Measurements from ENCODE around the gene STON2. TPM values are rescaled to one million over a fixed set of nuclear protein-coding genes. Genes with fewer than 3 reads are reported as not detected.

STON2 gene
- total RNA-seq, 1 donor: 25.9 TPM

DNA sequence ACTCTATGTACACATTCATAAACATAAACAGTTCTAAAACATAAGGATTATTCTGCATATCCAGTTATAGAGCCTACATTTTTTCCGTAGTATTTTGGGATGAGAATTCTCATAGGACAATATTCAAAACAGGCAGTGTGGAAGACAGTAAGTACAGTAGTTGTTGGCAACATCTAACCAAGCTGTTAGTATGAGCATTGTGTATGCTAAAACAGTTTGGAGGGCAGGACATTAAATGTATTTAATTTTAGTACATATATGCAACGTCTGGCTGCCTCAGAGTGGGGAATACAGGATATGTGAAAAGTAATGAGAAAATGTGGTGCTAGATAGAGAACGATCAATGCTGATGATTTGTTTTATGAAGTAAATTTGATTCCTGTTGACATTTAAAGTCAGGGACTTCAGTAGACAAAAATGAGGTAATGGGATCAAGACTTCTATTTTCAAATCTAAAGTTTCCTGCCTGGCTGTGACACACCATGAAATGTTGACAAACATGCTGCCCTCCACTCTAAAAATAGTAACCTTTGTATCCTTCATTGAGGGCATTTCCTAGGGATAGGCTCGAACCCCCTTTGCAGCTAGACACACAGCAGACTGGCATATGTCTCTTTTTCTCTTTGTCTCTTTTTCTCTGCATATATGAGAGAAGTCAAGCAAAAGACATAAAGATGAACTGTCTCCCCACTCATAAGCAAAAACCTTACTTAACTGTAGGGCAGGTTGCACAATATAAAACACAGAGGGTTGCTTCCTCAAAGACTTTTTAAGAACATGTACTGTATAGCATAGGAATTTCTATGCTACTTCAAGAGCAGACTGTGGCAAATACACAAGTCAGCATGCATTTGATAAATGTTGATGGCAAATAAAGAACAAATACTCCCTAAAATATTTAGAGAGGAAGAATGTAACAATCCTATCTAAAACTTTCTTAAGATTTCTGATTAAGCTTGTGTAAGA lies 103.9 kb downstream of the STON2 start:
- peaks cover 15% of the 10 kb centered on the region for H3K4me1 ChIP-seq (ENCODE audit: insufficient read depth, low read length)
- H3K4me3 ChIP-seq (ENCODE audit: low read length): no peak overlapping the region
- H3K9me3 ChIP-seq (ENCODE audit: low read depth, low read length): no peaks in the 10 kb centered on the region
- no peaks in the 10 kb centered on the region for H3K27me3 ChIP-seq (ENCODE audit: insufficient read depth, low read length)

DNA sequence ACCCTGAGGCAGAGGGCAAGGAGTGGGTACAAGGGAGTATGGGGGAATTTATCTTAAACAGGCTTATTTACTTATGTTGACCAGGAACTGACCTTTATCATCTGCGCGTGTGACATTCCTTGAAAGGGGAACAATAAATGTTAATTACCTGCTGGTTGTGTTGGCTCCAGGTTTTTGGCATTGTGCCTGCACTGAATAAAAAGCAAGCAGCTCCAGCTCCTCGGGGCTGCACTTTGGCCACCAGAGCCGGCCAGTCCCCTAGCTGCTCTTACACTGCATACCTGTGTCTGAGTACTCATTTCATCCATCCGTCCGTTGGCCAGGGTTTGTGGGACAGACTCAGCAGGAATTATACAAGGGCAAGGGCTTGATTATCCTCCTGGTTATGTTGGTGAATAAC lies 110.6 kb downstream of the STON2 start:
- H3K9me3 ChIP-seq (ENCODE audit: low read depth, low read length): no peaks in the 10 kb centered on the region
- H3K27me3 ChIP-seq (ENCODE audit: insufficient read depth, low read length): no peaks in the 10 kb centered on the region
- H3K4me1 ChIP-seq (ENCODE audit: insufficient read depth, low read length): peaks cover 7% of the 10 kb centered on the region
- H3K4me3 ChIP-seq (ENCODE audit: low read length): no peak overlapping the region

DNA sequence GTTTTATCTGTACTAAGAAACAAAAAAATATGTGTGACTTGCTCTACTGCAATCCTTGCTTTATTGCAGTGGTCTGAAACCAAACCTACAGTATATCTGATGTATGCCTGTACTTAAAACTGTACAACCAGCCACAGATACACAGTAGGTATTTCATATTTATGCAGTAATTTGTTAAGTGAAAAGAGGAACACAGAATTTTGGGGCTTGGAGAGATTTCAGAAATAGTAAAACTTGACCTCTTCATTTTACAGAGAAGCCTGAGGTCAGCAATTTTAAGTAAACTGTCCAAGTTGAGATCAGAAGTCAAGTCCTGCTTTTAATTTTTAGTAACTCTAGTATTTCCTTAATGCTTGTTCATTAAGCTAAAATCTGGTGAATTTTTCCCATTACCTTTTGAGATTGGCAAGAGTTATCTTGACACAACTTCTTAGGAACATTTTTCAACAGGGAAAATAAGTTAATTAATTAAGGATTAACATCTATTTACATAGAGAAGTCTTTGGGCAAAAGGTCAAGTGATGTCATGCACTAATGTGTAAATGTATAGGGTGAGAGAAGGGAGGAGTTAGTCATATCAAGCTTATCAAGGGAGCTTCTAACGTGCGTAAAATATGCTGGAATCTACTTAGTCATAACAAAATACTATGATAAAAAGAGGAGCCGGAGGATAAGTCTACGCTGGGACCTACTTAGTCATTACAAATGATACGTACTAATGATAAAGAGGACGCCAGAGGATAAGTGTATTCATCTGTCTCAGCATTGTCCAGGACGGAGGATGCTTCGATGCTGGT lies 113.4 kb downstream of the STON2 start:
- Histone ChIP-seq H3K4me3 (ENCODE audit: low read length) (no peak overlapping the region), H3K9me3 (ENCODE audit: low read depth, low read length) (no peaks in the 10 kb centered on the region), H3K27me3 (ENCODE audit: insufficient read depth, low read length) (no peaks in the 10 kb centered on the region), H3K4me1 (ENCODE audit: insufficient read depth, low read length) (peaks cover 7% of the 10 kb centered on the region)

DNA sequence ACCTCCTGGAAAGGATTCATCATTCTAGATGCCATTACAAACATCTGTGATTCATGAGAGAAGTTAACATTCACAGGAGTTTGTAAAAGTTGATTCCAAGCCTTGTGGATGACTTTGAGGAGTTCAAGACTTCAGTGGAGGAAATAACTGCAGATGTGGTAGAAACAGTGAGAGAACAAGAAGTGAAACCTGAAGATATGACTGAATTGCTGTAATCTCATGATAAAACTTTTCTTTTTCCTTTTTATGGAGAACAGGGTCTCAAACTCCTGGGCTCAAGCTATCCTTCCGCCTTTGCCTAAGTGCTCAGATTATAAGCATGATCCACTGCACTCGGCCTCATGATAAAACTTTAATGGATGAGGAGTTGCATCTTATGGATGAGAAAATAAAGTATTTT lies 114.9 kb downstream of the STON2 start:
- no peaks in the 10 kb centered on the region for H3K9me3 ChIP-seq (ENCODE audit: low read depth, low read length)
- H3K4me1 ChIP-seq (ENCODE audit: insufficient read depth, low read length): peaks cover 7% of the 10 kb centered on the region
- no peak overlapping the region for H3K4me3 ChIP-seq (ENCODE audit: low read length)
- no peaks in the 10 kb centered on the region for H3K27me3 ChIP-seq (ENCODE audit: insufficient read depth, low read length)

DNA sequence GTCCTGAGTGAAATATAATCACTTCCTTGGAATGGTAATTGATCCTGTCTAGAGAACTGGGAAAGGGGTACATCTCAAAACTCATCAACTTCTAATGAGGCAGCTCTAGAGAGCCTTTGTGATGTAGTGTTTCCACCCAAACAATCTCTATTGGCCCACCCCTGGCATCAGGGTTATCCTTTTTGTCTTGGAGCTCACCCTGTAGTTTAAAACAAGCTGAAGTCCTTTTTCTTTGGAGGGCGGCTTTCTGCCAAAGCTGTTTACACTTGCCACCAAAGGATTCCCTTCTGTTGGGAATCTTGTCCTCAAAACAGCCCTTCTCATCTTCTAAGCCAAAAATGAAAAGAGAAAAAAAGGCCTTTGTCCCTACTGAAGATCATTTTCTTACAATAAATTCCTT lies 118.8 kb downstream of the STON2 start:
- Histone ChIP-seq H3K27me3 (ENCODE audit: insufficient read depth, low read length) (no peaks in the 10 kb centered on the region), H3K4me3 (ENCODE audit: low read length) (no peak overlapping the region), H3K9me3 (ENCODE audit: low read depth, low read length) (no peaks in the 10 kb centered on the region), H3K4me1 (ENCODE audit: insufficient read depth, low read length) (peaks cover 7% of the 10 kb centered on the region)

DNA sequence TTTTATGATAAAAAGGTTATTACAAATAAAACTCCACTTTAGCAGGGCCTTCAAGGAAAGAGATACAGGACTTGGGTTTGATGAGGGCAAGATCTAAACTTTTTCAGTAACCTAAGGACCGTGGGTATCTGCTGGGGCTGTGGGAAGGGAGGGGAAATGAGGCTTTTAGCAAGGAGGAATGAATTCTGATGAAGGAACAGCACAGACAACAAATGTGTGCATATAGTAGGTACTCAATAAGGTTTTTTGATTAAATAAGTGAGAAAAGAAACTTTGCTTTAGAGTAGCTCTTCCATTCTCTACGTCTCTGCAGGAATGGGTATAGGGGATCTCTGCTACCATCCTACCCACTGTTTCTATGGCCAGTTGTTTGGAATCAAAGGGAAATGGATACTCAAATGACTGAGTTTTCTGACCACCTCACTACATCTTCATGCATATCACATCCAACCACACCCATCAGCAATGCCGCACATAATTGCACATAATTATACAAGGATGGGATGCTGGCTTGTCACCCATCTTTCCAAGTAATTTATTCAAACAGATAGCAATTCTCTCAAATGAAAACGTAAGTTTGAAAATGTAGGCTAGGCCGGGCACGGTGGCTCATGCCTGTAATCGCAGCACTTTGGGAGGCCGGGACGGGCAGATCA lies 119.9 kb downstream of the STON2 start:
- Histone ChIP-seq H3K27me3 (ENCODE audit: insufficient read depth, low read length) (no peaks in the 10 kb centered on the region), H3K9me3 (ENCODE audit: low read depth, low read length) (no peaks in the 10 kb centered on the region), H3K4me1 (ENCODE audit: insufficient read depth, low read length) (peaks cover 6% of the 10 kb centered on the region), H3K4me3 (ENCODE audit: low read length) (no peak overlapping the region)

DNA sequence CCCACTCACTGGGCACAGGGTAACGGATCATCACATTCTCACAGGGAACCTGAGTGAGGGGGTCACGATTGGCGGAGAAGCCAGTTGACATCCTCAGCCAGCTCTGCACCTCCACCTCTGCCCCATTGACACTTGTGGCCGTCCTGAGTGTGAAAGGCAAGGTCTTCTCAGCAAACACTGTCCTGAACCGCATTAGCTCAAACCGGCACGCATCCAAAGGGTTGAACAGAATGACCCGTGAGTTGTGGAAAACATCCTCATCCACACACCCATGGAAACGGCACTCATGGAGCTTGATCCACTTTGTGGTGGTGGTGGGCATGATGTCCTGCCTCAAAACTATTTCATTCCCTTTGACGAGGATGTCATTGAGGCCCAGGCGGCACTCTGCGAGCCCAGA lies 123.0 kb downstream of the STON2 start:
- Histone ChIP-seq H3K4me3 (ENCODE audit: low read length) (no peak overlapping the region), H3K27me3 (ENCODE audit: insufficient read depth, low read length) (no peaks in the 10 kb centered on the region), H3K9me3 (ENCODE audit: low read depth, low read length) (no peaks in the 10 kb centered on the region), H3K4me1 (ENCODE audit: insufficient read depth, low read length) (no peaks in the 10 kb centered on the region)

DNA sequence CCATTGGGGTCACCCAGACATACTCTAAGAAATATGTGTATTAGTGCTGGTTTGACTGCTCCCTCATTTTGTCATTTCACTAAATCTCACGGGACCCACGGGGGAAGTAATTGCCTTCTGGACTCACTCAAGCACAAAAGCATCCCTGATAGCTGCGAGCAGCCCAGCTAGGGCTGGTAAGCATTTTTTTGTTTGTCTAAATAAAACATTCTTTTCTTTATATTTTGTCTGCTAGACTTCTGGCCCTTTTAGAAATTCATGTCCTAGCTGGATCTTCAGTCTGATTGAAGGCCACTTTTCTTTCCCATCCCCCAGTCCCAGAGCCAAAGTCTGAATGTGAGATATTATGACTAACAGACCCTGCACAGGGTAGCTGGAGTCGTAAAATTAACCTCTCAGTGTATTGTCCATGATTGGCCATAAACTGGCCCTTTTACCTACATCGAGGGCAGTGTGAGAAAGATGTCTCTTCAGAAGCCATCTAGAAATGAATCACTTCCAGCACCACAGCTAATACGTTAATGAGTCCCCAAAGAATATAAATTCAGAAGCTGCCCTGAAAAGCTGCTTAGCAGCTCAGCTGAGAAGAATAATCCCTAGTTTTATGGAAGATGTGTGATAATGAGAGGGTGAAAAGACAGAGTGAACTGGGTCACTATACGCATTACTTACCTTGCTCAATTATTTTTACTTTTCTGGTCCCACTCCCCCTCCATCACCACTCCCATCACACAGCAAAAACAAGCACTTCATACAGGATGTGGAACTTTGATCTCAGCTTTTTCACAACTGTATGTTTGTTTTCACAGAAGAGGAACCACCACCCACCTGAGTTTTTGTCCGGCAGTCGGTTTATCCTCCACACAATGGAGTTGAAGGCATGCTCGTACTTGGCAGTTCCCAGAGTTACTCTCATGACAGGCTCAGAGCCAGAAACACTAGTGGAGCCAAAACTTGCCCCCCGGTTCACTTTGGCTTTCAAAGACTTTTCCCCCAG lies 123.8 kb downstream of the STON2 start:
- H3K4me3 ChIP-seq (ENCODE audit: low read length): no peak overlapping the region
- H3K27me3 ChIP-seq (ENCODE audit: insufficient read depth, low read length): no peaks in the 10 kb centered on the region
- no peaks in the 10 kb centered on the region for H3K4me1 ChIP-seq (ENCODE audit: insufficient read depth, low read length)
- H3K9me3 ChIP-seq (ENCODE audit: low read depth, low read length): no peaks in the 10 kb centered on the region

DNA sequence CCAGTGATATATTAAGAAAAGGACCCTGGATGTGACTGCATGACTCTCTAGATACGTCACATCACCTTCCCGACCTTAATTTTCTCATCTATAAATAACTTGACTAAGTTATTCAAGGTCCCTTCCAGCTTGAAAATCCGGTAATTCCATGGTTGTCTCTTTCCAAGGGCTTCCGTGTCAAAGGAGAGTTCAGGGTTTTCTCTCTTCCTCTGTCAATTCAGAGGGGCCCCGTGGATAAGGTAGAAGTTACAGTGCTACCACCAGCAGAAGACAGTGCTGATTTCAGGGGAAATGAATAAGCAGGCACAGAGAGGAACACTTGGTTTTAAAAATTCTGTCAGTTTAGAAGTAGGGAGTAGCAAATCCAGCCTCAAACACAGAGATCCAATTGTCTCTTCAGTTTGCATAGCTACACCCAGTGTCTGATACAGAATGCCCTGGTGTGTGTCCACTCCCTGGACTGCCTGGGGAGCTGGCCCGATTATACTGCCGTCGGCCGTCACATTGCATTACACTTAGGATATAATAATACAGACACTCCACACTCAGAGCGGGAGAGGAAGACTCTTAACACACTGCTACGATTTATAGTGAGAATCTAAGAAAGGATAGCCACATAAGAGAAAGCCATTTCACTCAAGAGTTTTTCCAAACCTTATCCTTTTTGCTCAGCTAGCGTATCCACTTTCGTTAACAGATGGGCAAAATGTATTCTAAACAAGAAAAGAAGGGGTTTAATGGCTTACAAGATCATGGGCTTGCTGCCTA lies 124.6 kb downstream of the STON2 start:
- H3K4me3 ChIP-seq (ENCODE audit: low read length): no peak overlapping the region
- H3K4me1 ChIP-seq (ENCODE audit: insufficient read depth, low read length): no peaks in the 10 kb centered on the region
- no peaks in the 10 kb centered on the region for H3K27me3 ChIP-seq (ENCODE audit: insufficient read depth, low read length)

DNA sequence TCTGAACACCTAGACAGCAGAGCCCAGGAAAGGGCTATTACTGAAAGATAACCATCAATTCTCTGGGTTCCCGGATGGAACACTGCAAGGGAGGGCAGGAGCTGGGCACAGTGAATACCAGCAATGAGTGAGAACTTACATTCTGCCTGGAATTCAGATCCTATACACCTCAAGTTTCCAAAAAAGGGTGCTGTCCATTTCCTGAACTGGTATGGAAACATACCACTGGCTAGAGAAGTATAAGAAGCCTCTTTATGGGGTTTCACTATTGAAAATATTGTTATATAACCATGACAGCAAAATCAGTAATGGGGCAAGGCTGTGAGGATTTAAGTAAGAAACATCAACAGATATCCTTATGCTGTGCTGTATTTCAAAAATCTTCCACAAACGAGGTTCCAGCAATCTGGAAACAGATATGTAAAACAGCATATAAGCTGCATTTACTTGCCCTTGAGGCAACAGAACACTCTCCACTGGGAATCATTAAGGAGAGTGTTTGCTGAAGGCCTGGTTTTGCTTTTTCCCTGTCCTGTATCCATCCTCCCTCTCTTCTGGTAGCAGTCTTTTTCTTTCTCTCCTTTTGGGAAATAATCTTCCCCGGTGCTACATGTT lies 126.1 kb downstream of the STON2 start:
- H3K4me1 ChIP-seq (ENCODE audit: insufficient read depth, low read length): no peaks in the 10 kb centered on the region
- no peak overlapping the region for H3K4me3 ChIP-seq (ENCODE audit: low read length)
- H3K27me3 ChIP-seq (ENCODE audit: insufficient read depth, low read length): no peaks in the 10 kb centered on the region
- no peaks in the 10 kb centered on the region for H3K9me3 ChIP-seq (ENCODE audit: low read depth, low read length)

More for the DNA sequence above, 124.6 kb downstream of the STON2 start:
- no peaks in the 10 kb centered on the region for H3K9me3 ChIP-seq (ENCODE audit: low read depth, low read length)

DNA sequence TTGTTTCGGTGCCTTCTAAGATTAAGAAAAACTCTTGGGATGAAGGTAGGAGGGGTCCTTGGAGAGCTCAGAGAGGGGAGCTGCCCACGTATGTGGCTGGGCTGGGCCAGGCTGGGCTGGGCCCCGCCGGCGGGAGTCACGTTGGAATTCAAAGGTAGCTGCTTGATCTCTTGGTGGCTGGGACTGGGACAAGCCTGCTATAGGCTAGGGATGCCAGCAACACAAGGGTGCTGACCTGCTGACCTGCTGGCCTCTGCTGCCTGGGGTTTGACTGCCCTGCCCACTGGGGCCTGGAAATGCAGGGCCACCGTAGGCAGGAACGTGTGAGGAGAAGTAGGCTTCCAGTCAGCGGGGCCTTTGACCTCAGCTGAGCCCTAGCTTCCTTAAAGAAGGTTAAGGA lies 126.6 kb downstream of the STON2 start:
- Histone ChIP-seq H3K4me3 (ENCODE audit: low read length) (no peak overlapping the region), H3K4me1 (ENCODE audit: insufficient read depth, low read length) (no peaks in the 10 kb centered on the region), H3K9me3 (ENCODE audit: low read depth, low read length) (no peaks in the 10 kb centered on the region), H3K27me3 (ENCODE audit: insufficient read depth, low read length) (no peaks in the 10 kb centered on the region)

DNA sequence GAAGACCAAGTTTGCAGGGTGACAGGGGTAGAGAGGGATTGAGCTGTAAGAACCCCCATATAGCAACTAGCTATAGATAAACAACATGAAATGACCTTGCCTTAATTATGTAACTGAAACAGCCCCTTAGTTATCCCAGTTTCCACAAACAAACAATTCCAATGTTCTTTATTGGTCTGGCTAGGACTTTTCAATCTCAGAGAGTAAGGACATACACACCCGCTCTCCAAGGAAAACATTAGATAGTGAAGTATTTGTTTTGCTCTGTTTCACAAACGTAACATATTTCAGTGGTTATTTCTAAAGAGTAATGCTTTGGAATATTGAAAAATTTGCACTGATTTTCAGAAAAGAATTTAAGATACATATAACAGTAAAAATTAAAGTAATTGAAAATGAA lies 127.8 kb downstream of the STON2 start:
- H3K27me3 ChIP-seq (ENCODE audit: insufficient read depth, low read length): no peaks in the 10 kb centered on the region
- no peaks in the 10 kb centered on the region for H3K4me1 ChIP-seq (ENCODE audit: insufficient read depth, low read length)
- H3K4me3 ChIP-seq (ENCODE audit: low read length): no peak overlapping the region
- no peaks in the 10 kb centered on the region for H3K9me3 ChIP-seq (ENCODE audit: low read depth, low read length)

DNA sequence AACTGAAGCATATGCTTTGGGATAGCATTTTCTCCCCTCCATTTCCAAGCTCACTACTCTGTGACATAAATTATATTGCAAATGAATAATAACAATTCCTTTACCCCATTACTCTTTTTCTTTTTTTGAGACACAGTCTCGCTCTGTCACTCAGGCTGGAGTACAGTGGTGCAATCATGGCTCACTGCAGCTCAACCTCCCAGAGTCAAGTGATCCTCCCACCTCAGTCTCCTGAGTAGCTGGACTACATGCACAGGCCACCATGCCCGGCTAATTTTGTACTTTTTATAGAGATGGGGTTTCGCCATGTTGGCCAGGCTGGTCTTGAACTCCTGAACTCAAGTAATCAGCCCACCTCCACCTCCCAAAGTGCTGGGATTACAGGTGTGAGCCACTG lies 130.1 kb downstream of the STON2 start:
- H3K4me3 ChIP-seq (ENCODE audit: low read length): no peak overlapping the region
- H3K4me1 ChIP-seq (ENCODE audit: insufficient read depth, low read length): no peaks in the 10 kb centered on the region
- H3K9me3 ChIP-seq (ENCODE audit: low read depth, low read length): no peaks in the 10 kb centered on the region
- no peaks in the 10 kb centered on the region for H3K27me3 ChIP-seq (ENCODE audit: insufficient read depth, low read length)

Data from mononuclear cell (primary cell).